GM18505 (cell line): Measurements from ENCODE around the gene ATXN7.

Experiments used
- ATAC-seq: cut with Tn5 transposase; IDR thresholded peaks from one replicate; pipeline ENCODE4 v1.9.1; 2021; ENCODE audit not compliant: unreplicated experiment
- POLR2A ChIP-seq: IDR thresholded peaks from 4 replicates; pipeline ENCODE4 v1.6.1; 2011; ENCODE audit warnings: borderline replicate concordance; ENCODE audit not compliant: insufficient read depth, insufficient read length; ENCODE audit errors: extremely low read depth

ATXN7 gene

GRCh38 chr3:63990204-63990603 is 126.5 kb downstream of the ATXN7 start:
- no peak for TF ChIP-seq POLR2A
- no peak for ATAC-seq

DNA sequence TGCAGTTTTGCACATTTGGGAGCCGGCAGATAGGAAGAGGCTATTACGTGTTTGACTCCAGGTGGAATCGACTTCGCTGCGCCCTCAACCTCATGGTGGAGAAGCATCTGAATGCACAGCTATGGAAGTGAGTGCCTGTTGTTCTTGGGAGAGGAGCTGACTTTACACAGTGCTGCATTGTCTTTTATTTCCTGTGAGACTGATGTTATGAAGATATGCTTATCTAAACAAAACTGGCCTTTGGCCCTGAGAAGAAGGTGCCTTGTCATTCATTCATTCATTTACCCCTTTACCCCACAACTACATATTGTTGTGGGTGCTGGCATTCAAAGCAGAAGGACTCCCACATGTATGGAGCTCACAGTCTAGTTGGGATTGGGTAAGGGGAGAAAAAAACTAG is 127.1 kb downstream of the ATXN7 start:
- no peak for TF ChIP-seq POLR2A
- ATAC-seq: no peak

GRCh38 chr3:63991666-63992065 is 128.0 kb downstream of the ATXN7 start:
- TF ChIP-seq POLR2A: no peak
- ATAC-seq: no peak

- ATAC-seq: no peak
- no peak for TF ChIP-seq POLR2A
Measured at GRCh38 chr3:63992516-63993209, 129.0 kb downstream of the ATXN7 start.

DNA sequence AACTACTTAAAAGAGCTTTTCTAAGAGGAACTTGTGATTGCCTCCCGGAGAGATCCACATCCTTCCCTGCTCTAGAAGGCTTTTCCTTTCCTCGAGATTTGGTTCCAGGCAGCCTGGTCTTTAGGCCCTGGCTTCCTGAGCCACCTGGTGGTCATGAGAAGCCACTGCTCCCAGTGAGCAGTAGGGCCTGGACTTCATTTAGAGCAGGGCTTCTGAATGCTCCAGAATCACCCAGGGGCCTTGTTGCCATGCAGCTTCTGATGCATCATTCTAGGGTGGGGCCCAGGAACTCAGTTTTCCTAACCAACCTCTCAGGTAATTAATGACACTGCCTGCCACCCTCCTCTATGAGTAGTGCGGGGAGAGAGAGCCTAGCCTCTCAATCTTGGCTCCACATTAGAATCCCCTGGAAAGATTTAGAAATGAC is 130.0 kb downstream of the ATXN7 start:
- no peak for TF ChIP-seq POLR2A
- ATAC-seq: peak; percentile 83

- no peak for ATAC-seq
- no peak for TF ChIP-seq POLR2A
Measured at GRCh38 chr3:63995086-63995485, 131.4 kb downstream of the ATXN7 start.

DNA sequence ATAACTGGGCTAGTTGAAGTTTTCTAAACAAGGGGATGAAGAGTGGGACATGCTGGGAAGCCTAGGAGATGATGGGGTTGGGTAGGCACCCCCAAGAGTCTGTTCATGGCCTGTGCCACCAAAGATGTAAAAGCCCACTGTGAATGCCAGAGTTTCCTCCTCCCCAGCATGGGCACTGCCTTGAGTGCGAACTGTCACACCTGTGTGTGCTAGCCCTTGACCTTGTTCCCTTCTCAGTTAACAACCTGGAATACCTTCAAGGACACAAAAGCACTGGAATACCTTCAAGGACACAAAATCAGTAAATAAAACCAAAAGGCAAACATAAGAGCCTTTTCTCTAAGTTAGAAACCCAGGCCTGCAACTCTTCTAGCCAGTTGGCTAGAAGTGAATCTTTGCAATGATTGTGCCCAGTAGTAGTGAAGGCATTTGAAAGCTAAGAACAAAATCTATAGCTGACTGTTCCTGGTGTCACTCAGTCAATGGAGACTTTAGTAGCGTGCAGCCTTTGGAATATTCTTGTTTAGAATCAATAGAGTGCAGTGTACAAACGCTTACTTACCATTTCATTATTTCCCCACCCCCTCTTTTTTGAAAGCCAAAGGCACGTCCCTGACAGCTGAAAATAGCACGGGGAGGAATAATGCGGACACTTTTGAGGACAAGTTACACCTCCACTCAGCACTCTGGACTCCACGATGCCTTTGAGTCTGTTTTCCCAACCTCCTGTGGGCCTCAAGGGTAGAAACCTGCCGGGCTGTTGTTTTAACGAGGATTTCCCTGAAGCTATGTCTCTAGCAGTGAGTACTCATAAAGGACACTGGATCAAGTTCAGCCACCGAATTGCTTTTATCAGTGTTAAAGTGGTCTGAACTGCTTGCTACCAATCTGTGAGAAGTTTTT is 135.4 kb downstream of the ATXN7 start:
- ATAC-seq: no peak
- no peak for TF ChIP-seq POLR2A

DNA sequence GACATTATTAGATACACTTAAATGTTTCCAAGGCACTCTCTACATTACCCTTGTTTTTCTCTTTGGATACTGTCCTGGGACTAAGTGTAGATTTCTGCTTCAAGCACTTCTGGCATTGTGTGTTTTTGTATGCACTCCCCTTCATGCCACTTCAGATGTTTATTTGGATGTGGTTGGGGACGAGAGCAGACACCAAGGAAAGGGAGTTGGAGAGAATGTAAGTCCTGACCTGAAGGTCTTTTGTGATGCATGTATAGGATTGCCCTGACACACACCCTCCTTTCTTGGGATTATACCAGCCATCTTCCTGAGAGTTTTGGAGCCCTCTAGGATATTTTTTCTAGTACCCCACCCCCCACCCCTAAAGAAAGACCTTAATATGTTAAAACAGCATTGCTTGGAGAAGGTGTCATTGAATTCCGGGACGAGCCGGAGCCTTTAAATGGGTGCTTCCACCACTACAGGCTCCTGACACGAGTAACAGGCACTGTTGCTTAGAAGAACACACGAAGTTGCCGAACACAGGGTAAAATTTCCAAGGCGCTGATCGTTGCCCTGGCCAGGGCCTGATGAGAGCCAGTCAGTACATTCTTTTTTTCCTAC is 136.9 kb downstream of the ATXN7 start:
- no peak for ATAC-seq
- no peak for TF ChIP-seq POLR2A

DNA sequence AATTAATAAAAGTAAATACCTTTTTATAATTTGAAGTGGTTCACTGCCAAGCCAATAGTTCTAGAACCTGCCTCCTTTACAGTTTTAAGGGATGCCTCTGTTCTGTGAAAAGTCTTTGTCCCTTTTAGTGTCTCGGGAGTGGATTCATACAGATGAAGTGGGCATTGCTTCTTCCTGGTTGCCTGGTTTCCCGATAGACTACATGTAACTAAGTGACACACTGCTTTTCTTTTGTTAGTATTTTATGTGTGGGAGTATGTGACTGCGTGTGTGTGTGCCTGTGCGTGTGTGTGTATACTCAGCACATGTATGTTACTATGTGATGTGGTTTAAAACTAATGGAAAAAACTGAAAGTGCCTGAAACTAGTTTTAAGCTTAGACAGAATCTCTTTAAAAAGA is 138.6 kb downstream of the ATXN7 start:
- no peak for ATAC-seq
- no peak for TF ChIP-seq POLR2A

DNA sequence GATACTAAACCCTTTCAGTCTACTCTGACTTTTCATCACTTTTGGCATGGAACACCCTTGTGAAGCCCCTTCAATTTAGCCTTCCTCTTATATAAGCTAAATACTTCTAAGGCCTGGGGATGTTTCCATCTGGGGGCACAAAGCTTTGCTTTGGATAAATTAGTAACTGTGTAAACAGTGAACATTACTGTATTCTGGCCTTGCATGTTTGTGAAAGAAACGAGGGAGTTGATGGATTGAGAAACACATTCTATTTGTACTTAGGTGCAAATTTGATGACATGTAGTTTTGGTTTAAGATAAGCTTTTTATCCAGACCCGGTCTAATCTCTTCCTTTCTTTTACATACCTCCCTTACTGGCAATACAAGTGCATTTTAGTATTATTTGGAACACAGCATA is 139.9 kb downstream of the ATXN7 start:
- no peak for TF ChIP-seq POLR2A
- ATAC-seq: no peak

DNA sequence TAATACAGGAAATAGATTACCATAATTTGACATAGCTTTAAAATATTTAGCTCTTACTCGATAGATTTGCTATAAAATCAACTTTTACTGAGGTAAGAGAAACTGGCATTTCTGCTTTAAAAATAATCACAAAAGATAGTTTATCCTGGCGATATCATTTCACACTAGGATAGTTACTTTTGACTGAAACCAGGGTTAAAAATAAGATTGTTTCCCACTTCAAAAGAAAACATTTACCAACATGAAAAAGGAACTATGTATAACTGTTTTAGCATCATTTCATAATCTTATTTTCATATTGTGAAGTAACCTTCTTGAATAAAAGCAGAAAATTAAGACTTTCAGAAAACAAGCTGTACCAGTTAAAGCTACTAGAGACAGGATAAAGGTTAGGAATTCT is 144.3 kb downstream of the ATXN7 start:
- no peak for TF ChIP-seq POLR2A
- no peak for ATAC-seq

- no peak for ATAC-seq
- no peak for TF ChIP-seq POLR2A
Measured at GRCh38 chr3:64008487-64009351, 145.1 kb downstream of the ATXN7 start.

DNA sequence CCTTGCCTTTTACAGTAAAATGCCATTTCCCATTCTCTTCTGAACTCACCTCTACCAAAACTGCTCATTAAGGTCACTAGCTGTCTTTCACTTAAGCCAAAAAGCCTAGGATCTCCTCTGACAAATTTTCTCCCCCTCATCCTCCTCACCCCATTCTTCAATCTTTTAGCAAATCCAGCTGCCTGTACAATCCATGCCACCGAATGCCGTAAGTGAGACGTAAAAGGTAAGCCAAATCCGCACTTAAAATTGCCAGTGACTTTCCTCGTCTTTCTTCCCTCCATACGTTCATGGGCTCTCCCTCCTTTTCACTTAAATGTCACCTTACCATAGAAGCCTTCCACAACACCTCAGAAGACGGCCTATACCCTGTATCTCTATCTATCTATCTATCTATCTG is 145.9 kb downstream of the ATXN7 start:
- ATAC-seq: no peak
- no peak for TF ChIP-seq POLR2A
